Panc1 (cell line): ENCODE measurements around the gene EPS8L1. TPM values are rescaled to one million over a fixed set of nuclear protein-coding genes. Genes with fewer than 3 reads are reported as not detected.
A peak's percentile ranks its signal among the peaks of the same experiment; 100 is the strongest.

ENCODE experiments used
- ATAC-seq: fragments of 200-7000 bp; cut with Tn5 transposase; 2 replicates; pipeline ENCODE4 v1.9.1; 2020; ENCODE audit warnings: mild to moderate bottlenecking, moderate library complexity
- BruUV-seq: library from RNA; stranded (reverse); fragments of 400-500 nt; replicated peaks from 2 replicates; lab custom pipeline; 2021; lab: Mats Ljungman, UMichigan
- CTCF ChIA-PET: fragments of 300-600 bp; sonication (Branson Sonifier 250); formaldehyde crosslinking; loops from one replicate; lab custom pipeline; 2022; ENCODE audit warnings: antibody characterized with exemption; lab: Charles Lee
- POLR2A ChIA-PET: fragments of 300-600 bp; sonication (Branson Sonifier 250); formaldehyde crosslinking; loops from one replicate; lab custom pipeline; 2022; ENCODE audit warnings: antibody characterized with exemption; lab: Charles Lee
- DNase-seq: peaks from one replicate; pipeline ENCODE4 v3.0.0-alpha.2; 2010; ENCODE audit warnings: low read depth, low spot score
- H3K27ac ChIP-seq: 2 replicates; pipeline ENCODE4 v1.5.1; 2011; ENCODE audit warnings: mild to moderate bottlenecking, low read length, inconsistent platforms
- H3K27me3 ChIP-seq: fragments of 200-500 bp; sonication (Bioruptor generic); 2 replicates; pipeline ENCODE4 v1.6.0; 2014; ENCODE audit warnings: low read length, inconsistent platforms; ENCODE audit not compliant: control insufficient read depth, insufficient read depth
- H3K36me3 ChIP-seq: fragments of 200-500 bp; sonication (Bioruptor generic); 2 replicates; pipeline ENCODE4 v1.5.1; 2014; ENCODE audit warnings: inconsistent platforms, mild to moderate bottlenecking, low read length, moderate library complexity; ENCODE audit not compliant: control insufficient read depth, insufficient read depth
- H3K4me1 ChIP-seq: 2 replicates; pipeline ENCODE4 v1.5.1; 2011; ENCODE audit warnings: inconsistent platforms, mild to moderate bottlenecking, low read length, moderate library complexity; ENCODE audit not compliant: control insufficient read depth, insufficient read depth
- H3K4me3 ChIP-seq, 2 experiments: 2 replicates each; pipeline ENCODE4 v1.5.1; 2011 to 2012; ENCODE audit warnings: low read depth in 2 of 2, low read length in 2 of 2, mild to moderate bottlenecking in 2 of 2, inconsistent platforms in 1 of 2, moderate library complexity in 1 of 2
- H3K9me3 ChIP-seq: fragments of 200-500 bp; sonication (Bioruptor generic); 2 replicates; pipeline ENCODE4 v1.5.1; 2014; ENCODE audit warnings: low read depth, mild to moderate bottlenecking, inconsistent platforms, low read length, moderate library complexity; ENCODE audit not compliant: control insufficient read depth, insufficient read depth
- CTCF ChIP-seq: fragments of 450-650 bp; IDR thresholded peaks from 2 replicates; pipeline ENCODE4 v1.5.1; 2017; ENCODE audit warnings: mild to moderate bottlenecking
- POLR2AphosphoS5 ChIP-seq: IDR thresholded peaks from 2 replicates; pipeline ENCODE4 v1.6.1; 2012; ENCODE audit warnings: mild to moderate bottlenecking, low read depth, low read length, moderate library complexity
- REST ChIP-seq, 2 experiments: IDR thresholded peaks; 2 replicates each; pipeline ENCODE4 v1.6.1; 2011 to 2012; ENCODE audit warnings: low read depth in 2 of 2, control low read depth in 1 of 2, low read length in 1 of 2, mild to moderate bottlenecking in 1 of 2, moderate library complexity in 1 of 2; ENCODE audit not compliant: insufficient read depth in 1 of 2
- SIN3A ChIP-seq: IDR thresholded peaks from 2 replicates; pipeline ENCODE4 v1.6.1; 2012; ENCODE audit warnings: low read depth, mild to moderate bottlenecking, low read length, moderate library complexity, borderline replicate concordance; ENCODE audit not compliant: insufficient read depth
- TCF7L2 ChIP-seq: IDR thresholded peaks from 2 replicates; pipeline ENCODE4 v1.6.1; 2011; ENCODE audit warnings: mild to moderate bottlenecking, low read depth, low read length, inconsistent platforms
- in situ Hi-C: cut with HindIII; loops from 2 replicates; pipeline ENCODE4 v1.10.0; 2016; ENCODE audit warnings: low sequenced_read_pairs, low pct_unique_long_range_greater_than_20kb
- intact Hi-C: fragments of 100-400 bp; cut with micrococcal nuclease; formaldehyde crosslinking; loops from one replicate; pipeline ENCODE4 v1.10.0; 2022; ENCODE audit not compliant: unreplicated experiment
- total RNA-seq: library from RNA; stranded (reverse); gene quantifications from one replicate; pipeline ENCODE4 v1.2.1, GENCODE V29; 2021; ENCODE audit not compliant: unreplicated experiment

Gene EPS8L1
- total RNA-seq, 1 experiment from 2014 or later: 11.0 TPM

DNA sequence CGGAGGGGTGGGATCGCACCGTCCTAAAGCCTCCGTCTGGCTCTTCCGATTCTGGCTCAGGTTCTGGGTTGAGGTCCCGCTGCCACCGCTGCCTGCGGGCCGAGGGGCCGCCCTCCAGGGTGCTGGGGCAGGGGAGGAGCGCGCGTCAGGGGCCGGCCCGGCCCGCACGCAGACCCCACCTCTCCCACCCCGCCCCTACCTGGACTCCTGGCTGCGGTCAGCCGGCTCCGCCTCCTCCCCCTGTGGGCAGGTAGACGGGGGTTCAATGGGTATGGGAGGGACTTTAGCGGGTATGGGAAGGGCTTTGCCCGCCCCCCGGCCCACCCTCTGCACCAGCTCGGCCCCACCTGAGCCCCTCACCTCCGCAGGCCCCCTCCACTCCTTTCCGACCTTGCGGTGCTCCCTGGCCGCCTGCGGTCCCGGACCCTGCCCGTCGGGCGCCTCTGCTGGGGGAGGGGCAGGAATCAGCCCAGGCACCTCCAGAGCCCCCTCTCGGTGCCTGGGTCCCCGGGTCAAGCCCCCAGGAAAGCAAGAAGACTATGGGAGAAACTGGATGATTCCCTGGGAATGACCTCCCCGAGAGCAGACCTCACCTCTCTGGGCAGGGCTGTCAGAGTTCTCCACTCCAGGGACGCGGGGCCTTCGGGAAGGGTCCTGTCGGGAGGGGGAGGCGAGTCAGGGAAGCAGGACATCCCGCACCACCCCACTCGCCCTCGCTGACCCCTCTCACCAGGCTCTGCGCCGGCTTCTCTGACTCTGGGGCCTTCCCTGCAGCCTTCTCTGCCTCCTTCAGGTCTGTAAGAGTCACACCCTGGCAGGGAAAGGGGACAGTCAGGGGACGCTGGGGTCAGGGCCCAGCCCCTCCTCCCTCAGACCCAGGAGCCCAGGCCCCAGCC lies 17.0 kb downstream of the EPS8L1 start:
- POLR2A ChIA-PET: no interaction called here
- ATAC-seq: no peak
- Histone ChIP-seq H3K4me1 (peaks cover 33% of the 10 kb centered on the region), H3K36me3 (peaks cover 2% of the 10 kb centered on the region; the same call in 1 of the 2 replicates), H3K27ac (no peak overlapping the region; the same call in 1 of the 2 replicates), H3K9me3 (no peaks in the 10 kb centered on the region), H3K4me3 (no peak overlapping the region), H3K27me3 (no peaks in the 10 kb centered on the region)
- in situ Hi-C loops: no loop called here
- DNase-seq: no peak
- intact Hi-C loops: no loop called here
- CTCF ChIA-PET: no interaction called here
- no TSS peak for BruUV-seq
- TF ChIP-seq CTCF (no peak), TCF7L2 (no peak), REST (IDR thresholded peaks at IDR 0.05; ENCODE audit: insufficient read depth in 1 of 2, low read depth in 2 of 2, low read length in 1 of 2) (no peak), POLR2AphosphoS5 (no peak), SIN3A (no peak)

GRCh38 chr19:55094456-55095259 lies 19.0 kb downstream of the EPS8L1 start:
- Histone ChIP-seq H3K36me3 (peaks cover 2% of the 10 kb centered on the region; the same call in 1 of the 2 replicates), H3K27me3 (no peaks in the 10 kb centered on the region), H3K27ac (peak overlapping the region; percentile 34; the same call in 1 of the 2 replicates), H3K9me3 (no peaks in the 10 kb centered on the region), H3K4me3 (no peak overlapping the region), H3K4me1 (peaks cover 27% of the 10 kb centered on the region)
- in situ Hi-C loops (no loop called here), intact Hi-C loops (no loop called here)
- DNase-seq: no peak
- ChIA-PET CTCF (interaction anchor here (0.6 kb wide), 1 partner anchor 62 kb away, joined by 3 read pairs; no protein-coding TSS in a partner anchor), POLR2A (interaction anchor here (0.7 kb wide), 1 partner anchor 15 kb away, joined by 3 read pairs; no protein-coding TSS in a partner anchor)
- ATAC-seq: peak; percentile 46
- TF ChIP-seq TCF7L2 (no peak), SIN3A (no peak), CTCF (peak; percentile 83), POLR2AphosphoS5 (no peak)
- BruUV-seq: no TSS peak
